HFF-Myc (cell line): Measurements from ENCODE around the gene GOLGA6L7.
"Not testable (repeated sequence)": the region's sequence is repeated elsewhere in the genome, so short reads cannot be mapped to it uniquely, and the experiment has no call there.

ENCODE experiments used
- DNase-seq: peaks from one replicate; pipeline ENCODE4 v3.0.0-alpha.2; 2011; ENCODE audit warnings: low read depth; ENCODE audit errors: extremely low read depth
- H3K4me3 ChIP-seq: replicated peaks from 2 replicates; pipeline ENCODE4 v1.5.1; 2011; ENCODE audit warnings: low read depth, mild to moderate bottlenecking, control low read depth, low read length
- TF ChIP-seq, protein P1 (sequence below): IDR thresholded peaks from 2 replicates; pipeline ENCODE4 v1.5.1; 2012; ENCODE audit warnings: mild to moderate bottlenecking, low read depth, low read length, control low read depth; ENCODE audit errors: missing control alignments

Gene GOLGA6L7

DNA sequence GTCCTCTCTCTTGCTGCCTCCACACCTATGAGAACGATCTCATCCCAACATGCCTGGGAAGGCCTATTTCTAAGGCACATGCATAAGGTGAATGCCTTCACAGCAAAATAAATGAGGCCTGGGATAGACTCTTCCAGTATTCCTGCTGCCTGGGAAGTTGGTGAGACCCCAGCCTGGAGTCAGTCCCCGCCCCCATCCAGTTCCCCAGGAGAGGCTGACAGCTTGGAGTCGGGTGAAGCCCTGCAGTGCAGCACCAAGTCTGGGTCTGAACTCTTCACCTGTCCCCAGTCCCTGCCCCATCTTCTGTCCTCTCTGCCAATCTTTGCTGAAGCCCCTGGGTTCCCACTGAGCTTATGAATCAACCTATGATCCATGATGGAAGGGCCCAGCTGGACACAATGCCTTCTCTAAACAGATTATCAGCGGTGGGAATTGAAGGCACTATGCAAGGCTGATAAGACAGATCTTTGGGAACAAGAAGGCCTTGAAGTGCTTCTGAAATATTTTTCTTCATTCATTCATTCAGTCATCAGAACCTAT, 27.1 kb upstream of the GOLGA6L7 start:
- H3K4me3 ChIP-seq = no peak overlapping the region
- DNase-seq = no peak

DNA sequence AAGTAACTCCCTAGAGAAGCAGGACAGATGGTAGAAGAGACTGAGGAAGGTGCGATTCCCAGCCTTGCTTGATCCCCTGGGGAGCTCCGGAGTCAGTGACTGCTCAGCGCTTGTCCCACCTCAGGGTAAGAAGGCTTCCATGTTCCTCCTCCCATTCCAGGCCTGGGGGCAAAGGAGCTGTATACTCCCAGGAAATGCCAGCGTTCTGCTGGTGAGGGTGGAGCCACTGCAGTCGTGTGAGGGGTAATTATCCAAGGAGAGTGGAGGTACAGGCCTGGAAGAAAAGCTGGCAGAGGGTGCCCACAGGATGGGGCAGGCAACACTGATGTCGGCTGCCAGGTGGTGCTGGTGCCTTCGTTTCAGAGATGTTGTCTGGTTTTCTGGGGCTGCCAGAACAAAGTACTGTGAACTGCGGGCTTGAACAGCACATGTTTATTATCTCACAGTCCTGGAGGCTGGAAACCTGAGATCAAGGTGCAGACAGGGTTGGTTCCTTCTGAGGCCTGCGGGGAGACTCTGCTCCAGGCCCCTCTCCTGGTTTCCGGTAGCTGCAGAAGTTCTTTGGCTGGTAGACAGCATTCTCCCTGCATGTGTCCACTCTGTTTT, 25.2 kb upstream of the GOLGA6L7 start:
- TF ChIP-seq, protein P1, sequence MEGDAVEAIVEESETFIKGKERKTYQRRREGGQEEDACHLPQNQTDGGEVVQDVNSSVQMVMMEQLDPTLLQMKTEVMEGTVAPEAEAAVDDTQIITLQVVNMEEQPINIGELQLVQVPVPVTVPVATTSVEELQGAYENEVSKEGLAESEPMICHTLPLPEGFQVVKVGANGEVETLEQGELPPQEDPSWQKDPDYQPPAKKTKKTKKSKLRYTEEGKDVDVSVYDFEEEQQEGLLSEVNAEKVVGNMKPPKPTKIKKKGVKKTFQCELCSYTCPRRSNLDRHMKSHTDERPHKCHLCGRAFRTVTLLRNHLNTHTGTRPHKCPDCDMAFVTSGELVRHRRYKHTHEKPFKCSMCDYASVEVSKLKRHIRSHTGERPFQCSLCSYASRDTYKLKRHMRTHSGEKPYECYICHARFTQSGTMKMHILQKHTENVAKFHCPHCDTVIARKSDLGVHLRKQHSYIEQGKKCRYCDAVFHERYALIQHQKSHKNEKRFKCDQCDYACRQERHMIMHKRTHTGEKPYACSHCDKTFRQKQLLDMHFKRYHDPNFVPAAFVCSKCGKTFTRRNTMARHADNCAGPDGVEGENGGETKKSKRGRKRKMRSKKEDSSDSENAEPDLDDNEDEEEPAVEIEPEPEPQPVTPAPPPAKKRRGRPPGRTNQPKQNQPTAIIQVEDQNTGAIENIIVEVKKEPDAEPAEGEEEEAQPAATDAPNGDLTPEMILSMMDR = no peak
- no peak for DNase-seq
- H3K4me3 ChIP-seq = no peak overlapping the region

More for the DNA sequence above, 27.1 kb upstream of the GOLGA6L7 start:
- TF ChIP-seq, protein P1 = no peak

DNA sequence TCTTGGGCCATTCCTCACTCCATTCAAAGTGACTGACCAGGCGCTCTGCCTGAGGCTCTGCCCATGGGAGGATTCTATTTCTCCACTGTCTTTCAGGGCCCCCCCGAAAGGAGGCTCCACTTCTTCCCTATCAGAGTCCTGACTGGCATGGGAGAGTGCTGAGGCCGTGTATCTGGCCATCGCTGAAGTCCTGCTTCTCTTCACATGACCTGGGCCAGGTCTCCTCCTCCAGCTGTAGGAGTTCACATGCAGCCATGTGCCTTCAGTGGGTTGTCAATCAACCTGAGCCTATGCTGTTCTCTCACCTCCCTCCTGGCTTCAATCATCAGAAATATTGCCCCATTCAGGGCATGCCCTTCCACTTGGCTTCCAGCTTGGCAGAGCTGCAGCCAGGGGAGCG, 24.6 kb upstream of the GOLGA6L7 start:
- TF ChIP-seq, protein P1 = no peak
- no peak overlapping the region for H3K4me3 ChIP-seq
- no peak for DNase-seq

DNA sequence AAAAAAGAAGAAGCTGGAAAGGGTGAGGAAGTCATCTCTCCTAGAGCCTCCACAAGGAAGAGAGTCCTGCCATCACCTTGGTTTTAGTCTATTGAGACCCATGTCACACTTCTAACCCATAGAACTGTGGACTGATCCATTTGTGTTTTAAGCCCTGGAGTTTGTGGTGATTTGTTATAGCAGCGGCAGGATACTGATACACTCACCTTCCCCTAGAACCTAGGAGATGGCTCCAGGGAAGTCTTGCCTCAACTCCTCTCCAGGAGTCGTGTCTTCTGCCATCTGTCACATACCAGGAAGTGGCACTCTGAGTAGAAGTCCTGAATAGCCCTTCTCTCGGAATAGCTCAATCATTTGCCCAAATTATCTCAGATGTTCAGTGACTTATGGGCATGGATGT, 22.7 kb upstream of the GOLGA6L7 start:
- DNase-seq = no peak
- H3K4me3 ChIP-seq = no peak overlapping the region
- TF ChIP-seq, protein P1 = no peak

DNA sequence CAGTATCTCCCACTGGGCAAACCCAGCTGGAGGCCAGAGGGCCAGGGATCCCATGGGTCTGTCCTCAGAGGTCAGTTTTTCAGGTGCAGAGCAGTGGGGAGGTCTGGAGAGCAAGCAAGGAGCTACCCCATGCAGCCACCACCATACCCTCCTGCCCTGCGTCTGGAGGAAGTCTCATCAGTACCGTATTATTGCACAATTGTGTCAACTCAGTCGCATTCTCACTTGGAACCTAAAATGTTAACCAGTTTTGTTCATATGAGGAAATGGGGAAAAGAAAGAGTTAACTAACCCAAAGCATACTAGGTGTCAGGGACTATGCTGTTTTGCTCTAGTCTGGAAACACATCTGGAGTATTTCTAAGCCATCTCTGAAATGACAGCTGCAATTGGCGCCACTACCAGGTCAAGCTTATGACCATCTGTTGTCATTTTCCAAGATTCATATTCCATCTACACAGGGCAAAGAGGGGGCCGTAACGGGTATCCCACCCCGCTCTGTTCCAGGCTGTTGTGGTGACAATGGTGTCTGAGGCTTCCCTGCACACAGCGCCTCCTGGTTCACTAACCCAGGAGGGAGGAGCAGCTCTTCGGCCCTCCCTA, 20.4 kb upstream of the GOLGA6L7 start:
- no peak overlapping the region for H3K4me3 ChIP-seq
- no peak for DNase-seq
- TF ChIP-seq, protein P1 = no peak

DNA sequence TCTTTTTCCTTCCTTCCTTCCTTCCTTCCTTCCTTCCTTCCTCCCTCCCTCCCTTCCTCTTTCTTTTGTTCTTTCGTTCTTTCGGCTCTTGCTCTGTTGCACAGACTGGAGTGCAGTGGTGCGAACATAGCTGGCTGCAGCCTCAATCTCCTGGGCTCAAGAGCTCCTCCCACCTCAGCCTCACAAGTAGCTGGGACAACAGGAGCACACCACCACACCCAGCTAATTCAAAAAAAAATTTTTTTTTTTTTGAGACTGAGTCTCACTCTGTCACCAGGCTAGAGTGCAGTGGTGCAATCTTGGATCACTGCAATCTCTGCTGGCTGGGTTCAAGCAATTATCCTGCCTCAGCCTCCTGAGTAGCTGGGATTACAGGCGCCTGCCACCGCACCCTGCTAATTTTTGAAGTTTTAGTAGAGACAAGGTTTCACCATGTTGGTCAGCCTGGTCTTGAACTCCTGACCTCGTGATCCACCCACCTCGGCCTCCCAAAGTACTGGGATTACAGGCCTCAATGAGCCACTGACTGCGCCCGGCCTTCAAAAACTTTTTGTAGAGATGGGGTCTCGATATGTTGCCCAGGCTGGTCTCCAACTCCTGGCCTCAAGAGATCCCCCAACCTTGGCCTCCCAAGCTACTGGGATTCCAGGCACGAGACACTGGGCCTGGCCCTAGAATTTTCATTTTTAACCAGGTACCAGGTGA, 13.3 kb upstream of the GOLGA6L7 start:
- H3K4me3 ChIP-seq, DNase-seq: not testable (repeated sequence)

DNA sequence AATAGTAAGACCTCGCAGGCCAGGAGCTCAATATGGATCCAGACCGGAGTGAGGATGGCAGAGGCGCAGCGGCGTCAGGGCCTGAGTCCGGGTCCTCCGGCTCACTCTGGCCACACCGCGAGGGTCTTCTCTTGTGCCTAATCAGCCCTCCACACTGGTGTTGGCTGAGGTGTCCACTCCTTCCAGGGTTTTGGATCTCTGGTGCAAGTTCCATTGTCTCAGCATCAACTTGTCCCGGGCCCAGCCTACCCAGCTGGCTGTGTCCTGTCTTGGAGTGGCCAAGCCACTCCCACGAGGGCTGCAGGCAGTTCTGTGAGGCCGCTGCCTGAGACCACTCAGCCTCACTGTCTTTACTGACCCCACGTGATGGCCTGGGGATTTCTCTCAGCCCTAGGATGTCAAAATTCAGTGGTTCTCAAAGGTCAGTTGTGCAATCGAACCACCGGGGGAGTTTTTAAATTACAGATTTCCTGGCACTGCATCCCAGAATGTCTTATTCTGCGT, 12.6 kb upstream of the GOLGA6L7 start:
- DNase-seq = no peak
- no peak overlapping the region for H3K4me3 ChIP-seq
- TF ChIP-seq, protein P1 = no peak

DNA sequence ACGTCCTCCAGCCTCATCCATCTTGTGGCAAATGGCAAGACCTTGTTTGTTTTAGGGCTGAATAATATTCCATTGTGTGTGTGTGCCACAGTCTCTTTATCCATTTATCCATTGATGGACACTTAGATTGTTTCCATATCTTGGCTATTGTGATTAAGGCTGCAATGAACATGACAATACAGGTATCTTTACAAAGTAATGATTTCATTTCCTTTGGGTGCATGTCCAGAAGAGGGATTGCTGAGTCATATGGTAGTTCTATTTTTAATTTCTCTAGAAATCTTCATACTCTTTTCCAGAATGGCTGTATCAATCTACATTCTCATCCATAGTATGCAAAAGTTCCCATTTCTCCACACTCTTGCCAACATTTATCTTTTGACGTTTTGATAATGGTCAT, 6.1 kb upstream of the GOLGA6L7 start:
- H3K4me3 ChIP-seq, DNase-seq: not testable (repeated sequence)

DNA sequence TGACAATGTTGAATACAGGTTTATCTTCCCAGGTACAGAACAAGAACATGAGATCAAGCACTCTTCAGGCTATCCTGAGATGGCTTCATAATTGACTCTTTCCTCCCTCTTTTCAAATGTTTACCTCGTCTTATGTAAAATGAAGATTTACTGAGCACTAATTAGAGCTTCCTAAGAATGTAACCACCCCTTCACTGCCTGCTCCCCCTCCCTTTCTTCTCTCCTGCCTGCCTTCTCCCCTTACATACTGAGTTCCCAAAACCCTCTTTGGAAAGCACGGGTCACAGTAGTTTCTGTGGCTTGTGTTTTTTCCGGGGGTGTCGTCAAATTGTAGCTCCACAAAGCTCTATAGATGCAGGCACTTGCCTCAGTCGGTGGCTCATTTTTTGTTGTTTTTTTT, 5.2 kb upstream of the GOLGA6L7 start:
- not testable (repeated sequence) for DNase-seq, H3K4me3 ChIP-seq

DNA sequence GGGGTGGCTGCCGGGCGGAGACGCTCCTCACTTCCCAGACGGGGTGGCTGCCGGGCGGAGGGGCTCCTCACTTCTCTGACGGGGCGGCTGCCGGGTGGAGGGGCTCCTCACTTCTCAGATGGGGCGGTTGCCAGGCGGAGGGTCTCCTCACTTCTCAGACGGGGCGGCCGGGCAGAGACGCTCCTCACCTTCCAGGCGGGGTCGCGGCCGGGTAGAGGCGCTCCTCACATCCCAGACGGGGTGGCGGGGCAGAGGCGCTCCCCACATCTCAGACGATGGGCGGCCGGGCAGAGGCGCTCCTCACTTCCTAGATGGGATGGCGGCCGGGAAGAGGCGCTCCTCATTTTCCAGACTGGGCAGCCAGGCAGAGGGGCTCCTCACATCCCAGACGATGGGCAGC, 1.3 kb upstream of the GOLGA6L7 start:
- H3K4me3 ChIP-seq, DNase-seq: not testable (repeated sequence)

DNA sequence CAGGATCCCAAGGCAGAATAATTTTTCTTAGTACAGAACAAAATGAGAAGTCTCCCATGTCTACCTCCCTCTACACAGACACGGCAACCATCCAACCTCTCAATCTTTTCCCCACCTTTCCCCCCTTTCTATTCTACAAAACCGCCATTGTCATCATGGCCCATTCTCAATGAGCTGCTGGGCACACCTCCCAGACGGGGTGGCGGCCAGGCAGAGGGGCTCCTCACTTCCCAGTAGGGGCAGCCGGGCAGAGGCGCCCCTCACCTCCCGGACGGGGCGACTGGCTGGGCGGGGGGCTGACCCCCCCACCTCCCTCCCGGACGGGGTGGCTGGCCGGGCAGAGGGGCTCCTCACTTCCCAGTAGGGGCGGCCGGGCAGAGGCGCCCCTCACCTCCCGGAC, 827 bp upstream of the GOLGA6L7 start:
- DNase-seq, H3K4me3 ChIP-seq: not testable (repeated sequence)
